Measurements from ENCODE around the gene STAT4.
A peak's percentile ranks its signal among the peaks of the same experiment; 100 is the strongest.

The STAT4 gene

DNA sequence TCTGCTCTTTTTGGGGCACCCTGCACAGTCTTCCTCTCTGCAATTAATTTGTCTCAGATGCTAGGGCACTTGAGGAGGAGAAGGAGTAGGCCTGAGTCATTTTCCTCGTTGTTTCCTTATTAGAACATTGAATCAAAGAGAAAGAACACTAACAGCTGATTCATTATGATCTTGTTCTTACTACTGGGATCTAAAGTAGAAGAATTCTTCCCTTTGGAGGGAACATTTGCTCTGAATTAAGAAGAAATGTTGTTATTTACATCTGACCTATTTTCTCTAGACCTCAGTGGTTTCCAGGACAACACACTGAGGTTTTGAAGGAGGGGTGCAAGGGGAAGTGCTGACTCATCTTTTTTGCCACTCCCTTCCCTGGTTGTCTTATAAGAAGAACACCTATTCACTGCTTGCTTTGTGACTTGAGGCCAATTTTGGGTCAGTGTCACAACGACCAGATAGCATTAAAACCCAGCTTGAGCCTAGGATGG, 112.5 kb downstream of the STAT4 start:
- peak in 1 of 2 donors; percentile 21 for DNase-seq

DNA sequence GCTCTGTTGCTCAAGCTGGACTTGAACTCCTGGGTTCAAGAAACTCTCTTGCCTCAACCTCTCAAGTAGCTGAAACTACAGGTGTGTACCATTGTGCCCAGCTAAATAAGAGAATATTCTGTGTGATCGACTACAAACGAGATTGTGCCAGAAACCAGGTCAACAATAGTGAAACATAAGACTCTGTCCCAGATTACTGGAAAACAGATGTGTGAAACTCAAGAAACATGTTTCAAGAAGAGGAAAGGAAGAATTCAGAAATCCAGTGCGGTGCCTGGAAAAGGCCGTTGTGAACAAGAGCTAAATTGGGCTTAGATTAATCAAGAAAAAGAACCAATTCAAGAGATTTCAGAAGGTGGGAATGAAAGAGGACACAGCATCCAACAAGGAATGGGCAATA, 113.4 kb downstream of the STAT4 start:
- DNase-seq: no peak

DNA sequence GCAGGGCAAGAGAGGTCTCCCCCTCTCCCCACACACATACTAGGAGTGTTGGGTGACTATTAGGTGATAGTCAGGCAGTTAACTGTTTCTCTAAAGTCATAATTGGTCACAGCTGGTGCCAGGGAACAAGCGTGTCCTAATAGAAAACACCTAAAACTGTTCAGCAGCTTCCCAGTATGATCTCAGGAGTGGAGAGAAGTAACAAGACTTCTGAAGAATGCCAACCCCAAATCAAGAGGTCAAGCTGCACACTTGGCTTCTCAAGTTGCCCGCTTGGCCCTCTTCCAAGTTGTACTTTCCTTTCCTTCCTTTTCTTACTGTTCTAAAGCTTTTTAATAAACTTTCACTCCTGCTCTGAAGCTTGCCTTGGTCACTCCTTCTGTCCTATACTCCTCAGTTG, 114.4 kb downstream of the STAT4 start:
- DNase-seq: no peak

DNA sequence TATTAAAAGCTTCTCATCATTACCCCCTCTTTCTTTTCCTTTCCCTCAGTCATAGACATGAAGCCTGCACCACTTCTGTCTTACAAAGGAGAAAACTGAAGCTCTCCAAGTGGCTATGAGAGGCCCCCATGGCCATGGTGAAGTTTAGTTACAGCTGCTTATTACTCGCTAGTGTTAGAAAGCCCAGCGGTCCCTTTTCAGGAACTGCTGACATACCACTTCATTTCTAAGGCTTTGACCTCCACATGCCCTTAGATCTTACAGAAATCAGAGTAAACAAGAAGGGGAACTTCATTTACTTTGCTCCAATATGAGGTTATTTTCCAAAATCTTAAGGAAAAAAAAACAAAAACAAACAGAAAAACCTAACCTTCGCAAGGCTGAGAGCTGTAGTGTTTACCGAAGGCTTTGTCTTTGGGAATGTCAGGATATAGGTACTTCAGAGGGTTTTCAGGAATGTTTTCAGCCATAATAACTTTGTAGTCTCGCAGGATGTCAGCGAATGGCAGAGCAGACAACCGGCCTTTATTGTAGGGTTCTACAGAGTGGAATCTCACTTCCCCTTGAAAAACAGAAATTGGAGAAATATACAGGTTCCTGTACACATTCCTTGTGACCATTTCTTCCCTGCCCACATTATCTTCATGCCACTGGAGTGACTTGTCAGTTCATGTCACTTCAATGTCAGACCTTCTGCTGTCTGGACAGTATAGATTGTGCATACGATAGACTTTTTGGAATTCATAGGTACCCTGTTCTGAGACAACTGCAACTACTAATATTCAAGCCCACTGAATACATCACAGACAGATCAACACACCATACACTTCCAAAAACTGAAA, 118.0 kb downstream of the STAT4 start:
- DNase-seq: peak; percentile 73 to 75

DNA sequence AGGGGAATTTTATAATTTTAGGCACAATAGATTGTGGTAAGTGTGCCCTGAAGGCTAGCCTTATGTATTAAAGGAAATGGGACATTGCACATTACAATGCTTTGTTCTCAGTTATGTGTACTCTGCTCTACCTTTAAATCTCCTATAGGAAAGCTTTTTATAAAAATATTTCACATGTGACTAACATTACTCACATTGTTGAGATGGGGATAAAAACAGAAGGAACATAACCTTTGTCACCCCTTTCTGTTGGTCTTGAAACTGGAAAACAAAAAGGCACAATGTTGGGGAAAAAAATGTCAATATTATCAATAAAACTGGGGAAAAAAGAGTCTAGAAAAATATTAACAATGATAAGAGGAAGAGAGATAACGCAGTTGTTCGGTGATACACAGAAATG, 119.5 kb downstream of the STAT4 start:
- DNase-seq: no peak

DNA sequence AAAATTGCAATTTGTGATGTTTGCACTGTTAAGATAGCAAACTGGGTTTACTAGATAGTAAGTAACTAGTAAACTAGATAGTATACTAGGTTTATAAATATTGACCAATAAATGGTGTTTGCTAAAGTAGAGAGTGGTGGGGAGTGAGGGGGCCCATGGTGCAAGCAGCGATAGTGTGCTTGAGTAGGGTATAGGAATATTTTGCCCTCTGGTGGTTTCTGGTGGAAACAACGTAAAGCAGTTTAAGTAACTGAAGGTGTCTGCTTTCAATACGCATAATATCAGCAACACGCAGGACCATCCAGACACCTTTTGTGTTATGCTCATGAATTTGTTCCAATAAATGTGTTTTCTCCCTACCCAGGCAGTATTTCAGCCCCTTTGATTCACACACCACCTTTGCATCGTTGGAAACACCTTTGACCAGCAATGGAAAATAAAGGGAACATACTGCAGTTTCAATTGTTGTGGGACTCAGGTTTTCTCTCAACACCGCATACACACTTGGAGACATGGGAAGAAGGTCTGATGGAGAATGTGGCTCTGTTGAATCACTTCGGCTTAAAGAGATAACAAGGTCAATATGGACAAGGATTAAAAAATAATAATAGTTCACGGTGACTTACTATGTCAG, 120.2 kb downstream of the STAT4 start:
- peak; percentile 40 to 45 for DNase-seq

DNA sequence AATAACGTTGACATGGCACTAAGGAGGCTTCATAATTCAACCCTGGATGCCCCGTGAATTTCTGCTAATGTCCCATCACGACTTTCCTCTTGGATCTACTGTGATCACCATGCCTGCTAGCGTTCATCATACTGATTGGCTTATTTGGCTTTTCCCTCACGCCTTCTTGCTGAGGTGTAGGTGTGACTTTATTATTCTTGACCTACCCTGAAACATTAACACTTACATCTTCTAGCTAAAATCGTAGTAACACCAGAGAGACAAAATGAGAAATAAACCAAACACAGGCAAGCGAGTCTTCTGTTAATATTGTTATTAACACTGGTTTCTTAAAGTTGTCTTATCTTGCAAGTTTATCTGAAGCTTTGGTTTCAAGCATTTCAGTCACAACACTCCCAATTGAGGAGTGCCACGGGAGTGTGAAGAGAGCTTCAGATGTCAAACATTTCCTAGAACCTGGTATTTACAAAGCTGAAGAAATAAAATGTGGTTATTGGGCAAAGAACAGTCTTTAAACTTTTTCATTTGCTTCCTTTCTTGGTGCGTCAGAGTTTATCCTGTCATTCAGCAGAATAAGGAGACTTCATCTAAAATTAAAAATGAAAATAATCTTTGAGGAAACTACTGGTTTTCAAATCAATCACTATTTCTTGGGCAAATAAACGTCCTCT, 121.4 kb downstream of the STAT4 start:
- DNase-seq: peak in 1 of 2 donors; percentile 27

DNA sequence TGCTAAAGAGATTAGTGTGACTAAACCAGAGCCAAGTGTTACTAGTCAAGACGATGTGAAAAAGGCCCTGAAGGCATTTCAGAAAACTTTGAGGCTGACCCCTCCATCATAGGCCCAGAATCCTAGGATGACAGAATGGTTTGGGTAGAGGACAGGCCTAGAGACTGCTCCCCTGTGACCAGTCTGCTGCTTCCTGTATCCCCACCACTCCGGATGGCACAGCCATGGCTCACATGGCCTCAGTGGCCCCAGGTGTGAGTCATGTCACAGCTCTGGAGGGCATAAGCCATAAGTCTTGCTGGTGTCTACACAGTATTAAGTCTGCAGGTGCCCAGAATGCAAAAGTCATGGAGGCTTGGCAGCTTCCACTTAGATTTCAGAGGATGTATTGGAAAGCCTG, 124.4 kb downstream of the STAT4 start:
- DNase-seq: no peak

DNA sequence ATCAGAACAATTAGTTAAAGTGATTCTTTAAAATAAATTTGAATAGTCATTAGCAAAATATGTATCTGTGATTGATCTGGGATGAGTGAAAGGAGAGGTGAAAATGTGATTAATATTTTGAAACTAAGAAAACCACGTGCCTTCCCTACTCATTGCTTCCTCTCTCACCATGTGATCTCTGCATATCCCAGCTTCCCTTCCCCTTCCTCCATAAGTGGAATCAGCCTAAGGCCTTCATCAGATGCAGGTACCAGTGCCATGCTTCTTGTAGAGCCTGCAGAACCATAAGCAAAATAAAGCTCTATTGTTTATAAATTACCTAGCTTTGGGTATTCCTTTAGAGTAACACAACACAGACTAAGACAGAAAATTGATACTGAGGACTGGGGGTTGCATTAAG, 125.7 kb downstream of the STAT4 start:
- peak in 1 of 2 donors; percentile 51 for DNase-seq

DNA sequence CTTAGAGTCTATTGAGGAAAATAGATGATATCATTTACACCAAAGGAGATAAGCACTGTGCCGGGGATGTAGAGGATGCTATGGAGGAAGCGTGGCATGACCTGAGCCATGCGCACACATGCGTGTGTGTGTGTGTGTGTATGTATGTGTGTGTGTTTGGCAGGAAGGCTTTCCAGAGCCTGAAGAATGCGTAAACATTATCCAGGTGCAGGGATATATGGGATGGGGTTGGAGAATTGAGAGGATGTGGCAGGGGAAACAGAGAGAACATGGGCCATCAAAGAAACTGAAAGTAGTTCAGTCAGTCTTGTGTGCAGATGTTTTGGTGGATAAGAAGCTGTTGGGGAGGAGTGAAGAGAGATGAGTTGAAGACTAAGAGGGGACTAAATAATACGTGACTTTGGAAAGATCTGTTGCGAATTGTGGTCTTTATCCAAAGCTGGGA, 127.5 kb downstream of the STAT4 start:
- DNase-seq: no peak

DNA sequence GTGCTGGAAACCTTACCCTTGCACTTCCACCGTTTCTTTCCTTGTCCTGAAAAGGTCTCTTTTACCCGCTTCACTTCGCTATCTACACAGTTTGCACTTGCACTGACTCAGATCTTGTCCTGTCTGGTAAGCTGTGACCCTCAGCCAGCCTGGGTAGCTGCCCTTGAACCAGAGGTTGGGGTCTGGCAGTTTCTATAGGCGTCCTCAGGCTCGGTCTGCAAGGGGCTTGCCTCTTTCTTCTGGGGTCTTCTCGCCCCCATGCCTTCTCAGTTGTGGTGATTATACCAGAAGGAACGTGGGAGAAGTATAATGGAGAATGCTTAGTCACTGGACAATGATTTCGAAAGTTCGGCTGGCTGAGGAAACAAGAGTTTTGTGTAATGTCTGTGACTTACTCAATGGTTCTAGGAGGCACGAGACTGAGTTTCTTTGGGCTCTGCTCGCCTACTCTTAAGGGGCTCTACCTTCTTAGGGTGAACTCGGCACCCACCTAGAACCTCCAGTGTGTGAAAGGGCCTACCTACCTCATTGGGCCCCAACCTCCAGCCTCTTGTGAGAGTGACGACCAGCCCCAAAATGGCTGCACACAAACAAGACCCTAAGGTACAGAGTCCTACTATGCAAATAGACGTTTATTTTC, 129.9 kb downstream of the STAT4 start:
- peak; percentile 94 to 96 for DNase-seq

DNA sequence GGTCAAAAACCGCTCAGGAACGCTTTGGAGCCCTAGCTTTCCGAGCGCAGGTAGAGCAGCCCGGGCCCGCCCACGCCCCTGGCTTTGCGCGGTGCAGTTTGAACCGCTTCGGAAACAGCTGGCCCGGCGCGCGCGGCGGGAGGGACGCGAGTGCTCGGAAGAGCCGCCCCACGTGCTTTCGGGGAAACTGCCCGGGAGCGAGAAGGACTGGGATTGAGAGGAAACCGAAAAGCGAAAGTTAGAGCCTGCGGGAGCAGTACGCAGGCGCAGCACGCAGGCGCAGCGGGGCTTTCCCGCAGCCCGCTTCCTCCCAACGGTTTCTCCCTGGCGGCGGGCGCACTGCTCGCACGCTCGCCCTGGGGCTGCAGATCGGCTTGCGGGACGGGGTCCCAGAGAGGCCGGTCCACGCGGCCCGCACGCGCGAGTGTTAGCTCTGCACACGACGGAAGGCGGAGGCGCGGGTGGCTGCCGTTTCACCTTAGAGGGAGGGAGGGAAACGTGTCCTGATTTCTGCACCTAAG, 130.5 kb downstream of the STAT4 start:
- DNase-seq: peak; percentile 98 to 99

DNA sequence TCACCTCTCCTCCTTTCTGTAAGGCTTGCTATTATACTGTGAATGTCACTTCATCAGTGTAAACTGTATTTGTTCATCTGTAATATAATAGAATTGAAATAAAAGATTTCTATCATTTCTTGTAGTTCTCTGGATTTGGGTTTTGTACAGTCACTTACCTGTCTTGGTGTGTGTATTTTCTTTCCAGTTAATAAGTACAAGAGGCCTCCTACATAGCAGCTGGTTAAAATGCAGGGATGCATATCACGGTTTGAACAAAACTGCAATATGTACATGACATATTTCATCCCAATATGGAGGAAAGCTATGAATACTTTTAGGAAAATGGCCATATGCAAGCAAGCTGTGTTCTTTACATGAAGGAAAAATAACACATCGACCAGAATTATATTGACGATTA, 131.4 kb downstream of the STAT4 start:
- no peak for DNase-seq

DNA sequence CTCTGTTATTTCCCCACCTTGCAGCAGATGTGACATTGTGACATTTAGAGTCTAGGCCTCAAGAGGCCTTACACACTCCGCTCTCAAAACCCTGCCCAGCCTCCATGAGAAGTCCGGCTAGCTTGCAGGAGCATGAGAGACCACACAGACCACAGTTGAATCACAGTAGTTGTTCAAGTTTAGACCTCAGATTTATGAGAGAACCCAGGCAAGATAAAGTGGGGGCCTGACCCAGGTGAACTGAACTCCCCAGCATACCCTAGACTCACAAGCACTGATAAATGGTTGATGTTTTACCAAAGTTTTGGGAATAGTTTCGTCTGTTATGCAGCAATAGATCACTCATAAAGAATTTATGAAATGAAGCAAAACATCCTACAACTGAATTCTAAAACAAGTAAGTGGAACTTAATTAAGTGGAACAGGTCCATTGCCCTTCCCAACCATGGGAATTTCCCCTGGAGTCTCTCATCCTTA, 132.1 kb downstream of the STAT4 start:
- no peak for DNase-seq

DNA sequence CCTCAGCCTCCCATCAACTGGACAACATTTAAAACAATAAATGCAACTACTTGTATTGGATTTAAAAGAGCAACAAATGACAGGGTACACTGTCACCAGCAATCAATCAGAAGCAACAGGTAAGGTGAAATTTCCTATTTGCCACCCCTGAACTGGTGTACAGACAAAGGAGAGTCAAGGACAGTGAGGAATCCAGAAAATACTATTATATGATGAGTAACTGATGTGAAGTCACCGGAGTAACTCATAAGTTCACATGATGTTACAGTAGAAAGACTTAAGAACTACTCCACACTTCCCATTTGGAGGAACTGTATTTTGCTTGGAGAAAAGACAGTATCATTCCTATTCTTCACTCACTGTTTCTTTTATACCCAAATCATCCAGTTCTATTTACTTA, 132.7 kb downstream of the STAT4 start:
- DNase-seq: peak; percentile 23 to 29

DNA sequence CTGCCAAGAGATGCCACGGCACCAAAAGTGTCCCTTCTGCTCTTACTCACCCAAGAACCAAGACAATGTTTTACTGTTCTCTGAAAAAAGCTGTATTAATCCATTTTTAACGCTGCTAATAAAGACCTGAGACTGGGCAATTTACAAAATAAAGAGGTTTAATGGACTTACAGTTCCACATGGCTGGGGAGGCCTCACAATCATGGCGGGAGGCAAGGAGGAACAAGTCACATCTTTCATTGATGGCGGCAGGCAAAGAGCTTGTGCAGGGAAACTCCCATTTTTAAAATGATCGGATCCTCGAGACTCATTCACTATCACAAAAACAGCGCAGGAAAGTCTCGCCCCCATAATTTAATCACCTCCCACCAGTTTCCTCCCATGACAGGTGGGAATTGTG, 135.0 kb downstream of the STAT4 start:
- no peak for DNase-seq

DNA sequence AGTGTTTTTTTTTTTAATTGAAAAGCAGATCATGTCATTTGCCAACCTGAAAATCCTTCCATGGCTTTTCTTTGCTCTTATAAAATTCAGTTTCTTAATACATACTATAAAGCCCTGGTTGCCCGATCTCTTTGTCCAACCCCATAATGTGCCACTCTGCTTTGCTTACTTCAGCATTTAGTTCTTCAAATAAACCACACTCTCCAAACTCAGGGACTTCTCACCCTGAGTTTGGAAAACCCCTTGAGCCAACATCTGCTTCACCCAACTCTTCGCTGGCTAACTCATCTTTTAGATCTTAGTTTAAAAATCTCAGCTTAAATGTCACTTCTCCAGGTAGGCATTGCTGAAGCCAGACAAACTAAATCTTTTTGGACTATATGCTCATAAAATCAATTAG, 135.6 kb downstream of the STAT4 start:
- DNase-seq: no peak

DNA sequence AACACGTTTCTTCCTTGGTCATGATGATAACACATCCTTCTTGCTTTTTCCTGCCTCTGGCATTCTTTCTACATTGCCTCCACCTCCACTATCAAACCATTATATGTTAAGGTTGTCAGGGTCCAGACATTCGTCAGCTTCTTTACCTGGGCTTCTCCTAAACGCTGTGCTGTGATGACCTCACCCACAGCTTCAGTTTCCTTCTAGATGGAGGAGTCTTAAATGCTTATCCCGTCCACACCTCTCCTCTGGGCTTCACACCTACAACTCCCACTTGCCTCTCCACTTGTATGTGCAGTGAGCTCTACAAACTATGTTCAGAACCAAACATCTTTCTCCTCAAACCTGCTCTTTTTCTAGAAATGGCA, 136.2 kb downstream of the STAT4 start:
- DNase-seq: no peak

DNA sequence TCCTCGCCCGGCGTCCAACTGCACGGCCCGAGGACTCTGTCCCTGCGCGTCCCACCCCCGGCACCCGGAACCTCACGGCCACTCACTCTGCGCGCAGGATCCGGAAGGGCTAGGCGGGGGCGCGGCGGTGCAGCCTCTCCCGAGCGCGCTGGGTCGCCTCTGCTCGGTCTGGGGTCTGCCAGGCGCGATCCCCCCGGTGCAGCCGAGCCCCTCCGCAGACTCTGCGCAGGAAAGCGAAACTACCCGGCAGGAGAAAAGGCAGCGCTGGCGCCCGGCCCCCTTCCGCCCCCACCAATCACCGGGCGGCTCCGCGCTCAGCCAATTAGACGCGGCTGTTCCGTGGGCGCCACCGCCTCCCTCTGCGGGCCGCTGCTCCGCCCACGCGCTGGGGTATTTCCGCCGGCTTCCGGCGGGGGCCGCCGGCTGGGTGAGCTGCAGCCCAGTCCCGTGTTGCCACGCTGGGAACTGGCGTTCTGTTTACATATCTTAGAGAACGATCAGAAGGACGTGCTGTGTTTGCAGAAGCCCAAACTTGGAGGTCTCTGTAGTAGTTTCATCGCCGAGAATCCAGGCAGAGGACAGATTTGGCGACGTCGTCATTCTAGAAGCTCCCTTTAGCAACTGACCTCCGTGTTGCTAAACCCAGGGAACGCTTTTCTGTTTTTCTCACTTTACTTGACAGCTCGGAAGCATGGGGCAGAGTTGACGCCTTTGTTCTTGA, 136.7 kb downstream of the STAT4 start, which contains the start of gene STAT1:
TSS of gene STAT1 (minus strand) at position 240 of the 721 bp plus-strand sequence. CDS start 4,168 bp downstream, outside the sequence.
- DNase-seq: peak; percentile 97 to 98

DNA sequence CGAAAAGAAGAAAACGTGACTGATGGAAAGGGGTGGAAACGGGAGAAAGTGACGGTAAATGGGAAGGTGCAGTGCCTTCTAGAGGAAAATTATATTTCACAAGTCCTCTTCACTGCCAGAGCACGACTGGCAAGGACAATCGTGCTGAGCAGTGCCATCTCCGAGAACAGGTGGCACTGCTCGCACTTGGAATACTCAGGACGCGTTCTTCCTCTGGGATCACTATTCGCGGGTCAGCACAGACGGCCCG, 137.2 kb downstream of the STAT4 start:
- peak in 1 of 2 donors; percentile 5 for DNase-seq

DNA sequence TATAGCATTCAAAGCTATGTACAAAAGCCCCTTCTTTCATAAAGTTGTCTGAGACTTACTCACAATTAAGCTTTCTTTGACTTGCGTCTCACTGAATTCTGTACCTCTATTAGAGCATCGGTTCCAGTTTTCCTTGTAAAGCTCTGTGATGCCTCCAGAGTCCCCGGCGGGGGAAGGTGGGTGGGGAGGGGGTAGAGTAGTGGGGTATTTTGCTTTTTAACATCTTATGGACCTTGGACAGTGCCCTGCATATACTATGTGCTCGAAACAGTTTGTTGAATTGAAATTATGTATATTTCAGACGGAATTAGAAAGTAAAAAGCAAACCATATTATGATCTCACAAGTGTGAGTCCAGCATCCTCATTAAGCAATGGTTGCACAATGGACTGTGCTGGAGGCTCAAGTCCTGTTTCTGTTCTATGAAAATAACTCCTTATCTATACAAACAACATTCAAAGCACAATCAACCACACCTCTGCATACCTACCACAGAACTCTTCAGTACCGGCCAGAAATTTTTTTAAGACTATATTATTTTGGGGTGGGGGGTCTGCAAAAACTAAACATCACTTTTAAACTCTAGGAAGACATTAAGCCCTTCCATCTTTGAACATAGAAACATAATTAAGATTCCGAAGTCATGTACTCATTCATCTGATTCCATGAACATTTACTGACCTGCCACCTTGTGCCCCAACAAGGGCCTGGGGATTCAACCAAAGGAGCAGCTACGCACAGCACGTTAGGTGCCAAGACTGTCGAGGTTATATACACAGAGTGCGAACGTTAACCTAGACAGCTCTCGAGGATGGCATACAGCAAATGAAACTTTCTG, 137.7 kb downstream of the STAT4 start:
- DNase-seq: peak; percentile 60 to 75
